GM13977 (cell line): ENCODE measurements around the gene ZSCAN22.

Source experiments
- DNase-seq: peaks from one replicate; pipeline ENCODE4 v3.0.0; 2012; ENCODE audit warnings: low spot score
- in situ Hi-C: fragments of 300-500 bp; cut with MboI; formaldehyde crosslinking; loops from one replicate; pipeline ENCODE4 v1.12.0; 2022; ENCODE audit warnings: low sequenced_read_pairs, low pct_unique_long_range_greater_than_20kb, mixed read lengths, inconsistent platforms; ENCODE audit not compliant: unreplicated experiment
- TF ChIP-seq, protein P1 (sequence below): IDR thresholded peaks from 2 replicates; pipeline ENCODE4 v1.5.1; 2012; ENCODE audit warnings: mild to moderate bottlenecking, control low read depth; ENCODE audit not compliant: insufficient read depth; ENCODE audit errors: extremely low read depth, missing control alignments

ZSCAN22 gene

DNA sequence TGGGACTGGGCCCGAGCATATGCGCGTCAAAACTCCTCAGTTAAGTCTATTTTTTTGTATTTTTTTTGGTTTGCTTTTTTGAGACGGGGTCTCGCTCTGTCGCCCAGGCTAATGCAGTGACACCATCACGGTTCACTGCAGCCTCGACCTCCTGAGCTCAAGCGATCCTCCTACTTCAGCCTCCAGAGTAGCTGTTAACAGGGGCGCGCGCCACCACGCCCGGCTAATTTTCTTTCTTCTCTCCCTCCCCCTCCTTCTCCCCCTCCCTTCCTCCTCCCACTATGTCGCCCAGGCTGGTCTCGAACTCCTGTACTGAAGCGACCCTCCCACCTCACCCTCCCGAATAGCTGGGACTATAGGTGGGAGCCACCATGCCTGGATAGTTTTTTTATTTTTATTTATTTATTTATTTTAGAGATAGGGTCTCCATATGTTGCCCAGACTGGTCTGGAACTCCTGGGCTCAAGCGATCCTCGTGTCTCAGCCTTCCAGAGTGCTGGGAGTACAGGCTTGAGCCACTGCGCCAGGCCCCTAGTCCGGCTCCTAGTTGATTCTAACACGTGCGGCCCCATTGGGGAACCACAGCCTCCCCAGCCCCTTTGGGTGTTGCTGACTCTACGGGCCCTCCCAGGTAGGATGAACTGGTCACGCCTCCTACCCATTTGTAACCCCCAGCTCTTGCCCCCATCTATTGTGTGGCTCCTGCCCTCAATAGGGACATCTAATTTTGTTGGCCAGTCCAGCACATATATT lies 54.8 kb downstream of the ZSCAN22 start:
- TF ChIP-seq, protein P1, sequence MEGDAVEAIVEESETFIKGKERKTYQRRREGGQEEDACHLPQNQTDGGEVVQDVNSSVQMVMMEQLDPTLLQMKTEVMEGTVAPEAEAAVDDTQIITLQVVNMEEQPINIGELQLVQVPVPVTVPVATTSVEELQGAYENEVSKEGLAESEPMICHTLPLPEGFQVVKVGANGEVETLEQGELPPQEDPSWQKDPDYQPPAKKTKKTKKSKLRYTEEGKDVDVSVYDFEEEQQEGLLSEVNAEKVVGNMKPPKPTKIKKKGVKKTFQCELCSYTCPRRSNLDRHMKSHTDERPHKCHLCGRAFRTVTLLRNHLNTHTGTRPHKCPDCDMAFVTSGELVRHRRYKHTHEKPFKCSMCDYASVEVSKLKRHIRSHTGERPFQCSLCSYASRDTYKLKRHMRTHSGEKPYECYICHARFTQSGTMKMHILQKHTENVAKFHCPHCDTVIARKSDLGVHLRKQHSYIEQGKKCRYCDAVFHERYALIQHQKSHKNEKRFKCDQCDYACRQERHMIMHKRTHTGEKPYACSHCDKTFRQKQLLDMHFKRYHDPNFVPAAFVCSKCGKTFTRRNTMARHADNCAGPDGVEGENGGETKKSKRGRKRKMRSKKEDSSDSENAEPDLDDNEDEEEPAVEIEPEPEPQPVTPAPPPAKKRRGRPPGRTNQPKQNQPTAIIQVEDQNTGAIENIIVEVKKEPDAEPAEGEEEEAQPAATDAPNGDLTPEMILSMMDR: no peak

DNA sequence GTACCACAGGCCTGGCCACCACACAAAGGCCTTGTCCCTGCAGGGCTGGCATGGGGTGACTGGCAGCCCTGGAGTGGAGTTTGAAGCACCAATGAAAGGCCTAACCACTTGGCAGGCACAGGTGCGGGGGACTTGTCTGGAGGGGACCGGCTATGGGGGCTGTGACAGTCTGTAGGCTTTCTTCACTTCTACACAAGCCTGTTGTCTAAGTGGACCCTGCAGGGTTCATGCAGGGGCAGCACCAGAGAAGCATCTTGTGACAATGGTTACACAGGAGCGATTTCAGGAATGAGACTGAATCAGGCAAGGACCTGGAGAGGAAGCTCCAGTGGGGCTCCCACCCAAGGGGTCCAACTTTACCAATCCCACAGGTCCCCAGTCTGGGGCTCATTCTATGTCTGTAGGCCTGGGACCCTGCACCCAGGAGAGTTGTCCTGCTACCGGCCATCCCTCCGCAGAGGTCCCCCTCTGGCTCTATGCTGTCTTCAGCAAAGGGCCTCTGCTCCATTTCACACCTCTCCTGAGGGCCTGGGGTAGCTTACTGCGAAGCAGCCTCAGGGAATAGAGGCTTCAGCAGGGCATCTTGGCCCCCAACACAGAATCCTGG lies 56.3 kb downstream of the ZSCAN22 start:
- in situ Hi-C loops: no loop called here
- TF ChIP-seq, protein P1: no peak
- DNase-seq: no peak

More for the DNA sequence above, 54.8 kb downstream of the ZSCAN22 start:
- in situ Hi-C loops: no loop called here
- no peak for DNase-seq

- no peak for DNase-seq
- in situ Hi-C loops: no loop called here
- TF ChIP-seq, protein P1: no peak
These were observed 58.6 kb downstream of the ZSCAN22 start for GRCh38 chr19:58385313-58385890.

- no peak for DNase-seq
- in situ Hi-C loops: no loop called here
- TF ChIP-seq, protein P1: no peak
These were observed 59.2 kb downstream of the ZSCAN22 start for GRCh38 chr19:58385891-58386575.

GRCh38 chr19:58386576-58387337 lies 60.0 kb downstream of the ZSCAN22 start, which contains the start of gene RPS5:
Gene RPS5 (plus strand): TSS chr19:58387269. CDS start chr19:58388138, 869 bp downstream.
- TF ChIP-seq, protein P1: no peak
- DNase-seq: peak; percentile 99
- in situ Hi-C loops: no loop called here
